IgD-negative memory B cell (primary cell): ENCODE measurements around the gene FBXO34. TPM values are rescaled to one million over a fixed set of nuclear protein-coding genes. Genes with fewer than 3 reads are reported as not detected.

ENCODE experiments used
- H3K27ac Mint-ChIP-seq, 3 donors: one replicate each; pipeline ENCODE4 v1.8.0; 2020 to 2022; ENCODE audit warnings: mild to moderate bottlenecking in 3 of 3, mixed read lengths in 3 of 3, moderate library complexity in 1 of 3
- H3K27me3 Mint-ChIP-seq: one replicate; pipeline ENCODE4 v1.8.0; 2021; ENCODE audit warnings: mixed read lengths
- H3K36me3 Mint-ChIP-seq: one replicate; pipeline ENCODE4 v1.8.0; 2020; ENCODE audit warnings: mild to moderate bottlenecking, mixed read lengths
- H3K4me1 Mint-ChIP-seq, 3 donors: one replicate each; pipeline ENCODE4 v1.8.0; 2020 to 2022; ENCODE audit warnings: mixed read lengths in 3 of 3, mild to moderate bottlenecking in 1 of 3
- H3K4me3 Mint-ChIP-seq, 4 donors: one replicate each; pipeline ENCODE4 v1.8.0; 2020 to 2022; ENCODE audit warnings: mild to moderate bottlenecking in 4 of 4, mixed read lengths in 4 of 4, moderate library complexity in 3 of 4
- H3K9me3 Mint-ChIP-seq, 3 donors: one replicate each; pipeline ENCODE4 v1.8.0; 2020 to 2021; ENCODE audit warnings: mixed read lengths in 3 of 3, mild to moderate bottlenecking in 1 of 3
- polyA plus RNA-seq: library from polyadenylated mRNA; unstranded; fragments of 300-500 nt; fragmentation: Illumina TruSeq; gene quantifications from one replicate; pipeline ENCODE4 v1.2.3, GENCODE V29; 2021

FBXO34 gene
- polyA plus RNA-seq, 1 donor from 2014 or later: 23.7 TPM

DNA sequence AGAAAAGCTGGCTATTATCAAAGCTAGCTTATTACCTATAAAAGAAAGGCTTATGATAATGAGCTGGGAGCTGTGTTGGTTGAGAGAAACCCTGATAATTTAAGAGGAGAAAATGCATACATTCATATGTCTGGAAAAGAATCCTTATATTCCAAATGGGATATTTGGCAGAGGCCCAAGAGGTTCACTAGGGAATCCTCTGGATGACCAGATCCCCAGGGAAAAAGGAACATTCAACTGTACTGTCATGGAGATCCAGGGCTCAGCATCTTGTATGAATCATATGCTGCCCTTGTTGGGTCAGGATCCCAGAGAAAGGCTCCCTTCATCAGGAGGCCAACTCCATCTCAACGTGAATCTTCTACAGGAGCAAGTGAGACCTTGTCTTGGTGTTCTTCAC, 16.6 kb upstream of the FBXO34 start:
- Mint-ChIP-seq H3K36me3 (no peaks in the 10 kb centered on the region), H3K4me3 (no peak overlapping the region), H3K27me3 (peaks cover 7% of the 10 kb centered on the region), H3K4me1 (no peaks in the 10 kb centered on the region), H3K9me3 (no peaks in the 10 kb centered on the region), H3K27ac (no peak overlapping the region)

- Mint-ChIP-seq H3K4me1 (no peaks in the 10 kb centered on the region), H3K36me3 (no peaks in the 10 kb centered on the region), H3K27me3 (no peaks in the 10 kb centered on the region), H3K9me3 (no peaks in the 10 kb centered on the region), H3K4me3 (no peak overlapping the region), H3K27ac (no peak overlapping the region)
These were observed 15.2 kb upstream of the FBXO34 start for GRCh38 chr14:55255979-55256378.

- H3K4me1 Mint-ChIP-seq: no peaks in the 10 kb centered on the region
- H3K9me3 Mint-ChIP-seq: no peaks in the 10 kb centered on the region
- H3K4me3 Mint-ChIP-seq: no peak overlapping the region
- peaks cover 2% of the 10 kb centered on the region for H3K27me3 Mint-ChIP-seq
- no peak overlapping the region for H3K27ac Mint-ChIP-seq
- no peaks in the 10 kb centered on the region for H3K36me3 Mint-ChIP-seq
These were observed 14.6 kb upstream of the FBXO34 start for GRCh38 chr14:55256586-55256985.

DNA sequence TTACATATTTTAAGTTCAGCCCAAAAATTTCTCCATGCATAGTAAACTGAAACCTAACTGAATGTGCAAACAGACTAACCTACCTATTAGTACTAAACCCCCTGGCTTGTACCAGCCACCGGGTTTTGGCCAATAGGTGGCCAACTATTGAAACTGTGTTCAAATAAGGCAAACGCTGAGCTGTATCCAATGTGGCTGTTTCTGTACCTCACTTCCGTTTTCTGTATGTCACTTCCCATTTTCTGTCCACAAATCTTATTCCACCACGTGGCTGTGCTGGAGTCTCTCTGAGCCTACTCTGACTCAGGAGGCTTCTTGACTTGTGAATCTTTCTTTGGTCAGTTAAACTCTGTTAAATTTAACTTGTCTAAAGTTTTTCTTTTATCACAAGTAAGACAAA, 6.0 kb upstream of the FBXO34 start:
- no peaks in the 10 kb centered on the region for H3K36me3 Mint-ChIP-seq
- H3K27ac Mint-ChIP-seq: no peak overlapping the region
- peaks cover 2% of the 10 kb centered on the region for H3K27me3 Mint-ChIP-seq
- no peak overlapping the region for H3K4me3 Mint-ChIP-seq
- H3K4me1 Mint-ChIP-seq: peaks cover 0 to 5% (median 0%) of the 10 kb centered on the region in 3 donors
- peaks cover 0 to 11% (median 8%) of the 10 kb centered on the region in 3 donors for H3K9me3 Mint-ChIP-seq

DNA sequence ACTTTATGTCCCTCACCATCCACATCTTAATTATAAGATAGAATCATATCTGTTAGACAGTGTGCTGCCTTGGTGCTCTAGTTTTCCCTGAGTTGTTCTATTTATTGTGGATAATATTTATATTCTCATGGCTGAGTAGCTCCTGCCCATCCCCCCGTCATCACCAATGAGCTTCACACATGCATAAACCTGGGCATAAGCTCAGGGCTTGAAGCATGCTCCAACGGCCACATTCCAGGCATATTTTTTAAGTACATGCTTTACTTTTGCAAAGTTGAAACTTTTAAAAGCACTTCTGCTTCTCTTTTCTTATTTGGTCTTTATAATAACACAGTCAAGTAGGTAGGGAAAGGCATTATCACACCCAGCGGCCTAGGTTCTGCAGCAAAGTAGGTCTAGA, 3.4 kb upstream of the FBXO34 start:
- H3K36me3 Mint-ChIP-seq: no peaks in the 10 kb centered on the region
- peak overlapping the region in 1 of 4 donors; percentile 56 for H3K4me3 Mint-ChIP-seq
- H3K9me3 Mint-ChIP-seq: peaks cover 0 to 11% (median 8%) of the 10 kb centered on the region in 3 donors
- H3K27me3 Mint-ChIP-seq: no peaks in the 10 kb centered on the region
- peaks cover 9 to 15% (median 13%) of the 10 kb centered on the region in 3 donors for H3K4me1 Mint-ChIP-seq
- no peak overlapping the region for H3K27ac Mint-ChIP-seq

DNA sequence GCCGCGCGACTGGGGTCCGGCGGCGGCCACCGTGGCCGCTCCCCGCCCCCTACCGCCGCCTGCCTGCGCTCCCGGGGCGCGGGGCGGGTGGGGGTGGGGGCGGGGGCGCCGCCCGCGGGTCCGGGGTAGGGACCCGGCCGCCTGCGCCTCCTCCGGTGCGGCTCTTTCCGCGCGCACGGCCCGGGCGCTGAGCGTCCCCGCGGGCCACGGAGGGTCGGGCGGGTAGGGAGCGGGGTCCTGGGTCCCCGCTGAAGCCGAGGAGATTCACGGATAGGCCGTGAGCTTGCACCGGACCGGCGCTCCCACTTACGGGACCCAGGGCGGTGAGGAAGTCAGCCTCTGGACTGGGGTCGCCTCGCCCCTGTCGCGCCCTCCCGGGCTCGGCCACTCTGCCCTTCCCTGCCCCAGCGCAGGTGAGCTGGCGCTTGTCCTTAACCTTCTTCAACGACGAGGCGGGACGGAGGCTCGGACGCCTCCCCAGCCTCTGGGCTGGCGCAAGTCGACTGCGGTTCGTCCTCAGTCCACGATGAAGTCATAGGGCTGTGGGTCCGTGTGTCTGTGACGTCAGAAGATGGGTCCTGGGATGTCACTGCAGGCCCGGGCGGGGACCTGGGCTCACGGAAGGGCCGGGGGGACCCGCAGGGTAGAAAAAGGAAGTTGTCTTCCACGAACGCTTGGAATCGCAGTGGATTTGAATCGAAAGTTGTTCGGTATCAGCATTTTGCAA, 514 bp downstream of the FBXO34 start:
- H3K36me3 Mint-ChIP-seq: no peaks in the 10 kb centered on the region
- H3K27me3 Mint-ChIP-seq: no peaks in the 10 kb centered on the region
- peak overlapping the region; percentile 91 to 99 (median 98) for H3K27ac Mint-ChIP-seq
- H3K4me3 Mint-ChIP-seq: peak overlapping the region; percentile 91 to 99 (median 95)
- no peaks in the 10 kb centered on the region for H3K9me3 Mint-ChIP-seq
- peaks cover 17 to 38% (median 32%) of the 10 kb centered on the region in 3 donors for H3K4me1 Mint-ChIP-seq

DNA sequence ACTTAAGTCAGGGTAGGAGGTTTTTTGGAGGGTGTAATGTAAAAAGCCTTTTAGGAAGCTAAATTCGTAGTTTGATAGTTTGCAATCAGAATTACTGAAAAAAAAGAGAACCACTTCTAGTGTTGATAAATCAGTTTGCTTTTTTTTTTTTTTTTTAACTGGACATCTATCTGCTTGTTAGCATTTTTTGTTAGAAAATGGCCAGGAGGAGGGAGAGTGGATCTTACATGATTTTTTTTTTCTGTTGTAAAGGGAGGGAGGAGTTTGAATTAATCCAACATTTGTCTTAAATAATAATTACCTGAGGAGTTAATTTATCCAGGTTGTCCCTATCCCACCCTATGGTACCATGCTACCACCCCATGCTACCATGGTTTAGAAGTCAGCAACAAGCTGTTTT, 1.2 kb downstream of the FBXO34 start:
- Mint-ChIP-seq H3K27me3 (no peaks in the 10 kb centered on the region), H3K4me3 (peak overlapping the region; percentile 91 to 99 (median 95)), H3K4me1 (peaks cover 20 to 40% (median 37%) of the 10 kb centered on the region in 3 donors), H3K9me3 (no peaks in the 10 kb centered on the region), H3K27ac (peak overlapping the region; percentile 91 to 99 (median 95)), H3K36me3 (no peaks in the 10 kb centered on the region)

GRCh38 chr14:55272922-55273321, 1.7 kb downstream of the FBXO34 start:
- Mint-ChIP-seq H3K27me3 (no peaks in the 10 kb centered on the region), H3K9me3 (no peaks in the 10 kb centered on the region), H3K27ac (peak overlapping the region; percentile 34 to 99 (median 95)), H3K4me1 (peaks cover 25 to 46% (median 43%) of the 10 kb centered on the region in 3 donors), H3K36me3 (no peaks in the 10 kb centered on the region), H3K4me3 (peak overlapping the region; percentile 23 to 99 (median 86))

DNA sequence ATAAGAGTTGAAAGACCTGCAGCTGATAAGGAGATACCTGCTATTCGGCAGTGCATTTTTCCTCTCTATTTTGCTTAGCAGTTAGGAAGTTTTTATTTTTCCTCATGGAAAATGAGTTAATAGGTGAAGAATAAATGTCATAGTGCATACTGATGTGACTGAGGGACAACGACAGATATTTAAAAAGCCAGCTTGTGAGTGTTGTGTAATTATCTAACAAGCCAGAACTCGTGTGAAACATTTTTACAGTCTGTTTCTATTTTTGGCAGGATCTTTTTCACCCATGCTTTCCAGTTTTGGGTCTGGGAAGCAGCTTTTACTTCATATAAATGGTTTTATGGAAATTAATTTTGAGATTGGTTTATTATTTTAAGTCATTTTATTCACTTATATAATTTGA, 2.9 kb downstream of the FBXO34 start:
- H3K27me3 Mint-ChIP-seq: no peaks in the 10 kb centered on the region
- no peaks in the 10 kb centered on the region for H3K9me3 Mint-ChIP-seq
- H3K4me1 Mint-ChIP-seq: peaks cover 32 to 51% (median 48%) of the 10 kb centered on the region in 3 donors
- H3K4me3 Mint-ChIP-seq: peak overlapping the region in 1 of 4 donors; percentile 99
- no peaks in the 10 kb centered on the region for H3K36me3 Mint-ChIP-seq
- no peak overlapping the region for H3K27ac Mint-ChIP-seq

DNA sequence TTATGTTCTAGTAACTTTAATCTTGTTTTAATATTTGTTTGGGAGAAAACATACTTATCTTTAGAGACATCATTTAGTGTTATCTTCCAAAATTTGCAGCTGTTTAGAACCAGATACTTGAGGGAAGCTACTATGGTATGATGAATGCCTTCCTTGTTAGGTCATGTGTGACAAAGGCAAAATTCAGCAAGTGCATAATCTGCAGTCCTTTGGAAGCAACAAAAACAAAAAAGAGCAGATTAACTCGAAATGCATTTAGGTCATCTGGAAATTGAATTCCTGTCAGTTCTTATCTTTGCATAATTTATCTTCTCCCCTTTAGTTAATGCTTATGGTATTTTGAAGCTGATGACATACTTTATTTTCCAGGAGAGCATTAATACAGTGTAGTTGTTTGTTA, 3.5 kb downstream of the FBXO34 start:
- H3K9me3 Mint-ChIP-seq: no peaks in the 10 kb centered on the region
- peak overlapping the region in 1 of 4 donors; percentile 78 for H3K4me3 Mint-ChIP-seq
- no peak overlapping the region for H3K27ac Mint-ChIP-seq
- H3K27me3 Mint-ChIP-seq: no peaks in the 10 kb centered on the region
- peaks cover 36 to 57% (median 51%) of the 10 kb centered on the region in 3 donors for H3K4me1 Mint-ChIP-seq
- peaks cover 4% of the 10 kb centered on the region for H3K36me3 Mint-ChIP-seq

DNA sequence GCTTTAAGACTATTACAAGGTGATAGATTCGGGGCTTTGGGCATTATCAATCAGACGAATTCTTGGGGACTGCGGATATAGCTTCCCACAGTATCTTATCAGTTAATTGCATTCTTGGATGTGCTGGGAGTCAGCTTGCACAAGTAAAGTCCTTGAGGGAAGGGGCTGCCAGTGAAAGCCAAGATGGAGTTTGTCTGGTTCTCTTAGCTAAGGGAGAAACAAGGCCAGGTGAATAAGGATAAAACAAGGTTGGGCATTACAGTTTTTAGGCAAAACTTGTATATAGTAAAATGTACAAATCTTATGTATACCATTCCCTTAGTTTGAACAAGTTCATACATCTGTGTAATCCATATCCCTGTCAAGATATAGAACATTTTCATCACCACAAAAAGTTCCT, 5.5 kb downstream of the FBXO34 start:
- Mint-ChIP-seq H3K4me3 (peak overlapping the region in 1 of 4 donors; percentile 17), H3K27me3 (no peaks in the 10 kb centered on the region), H3K36me3 (peaks cover 6% of the 10 kb centered on the region), H3K9me3 (no peaks in the 10 kb centered on the region), H3K4me1 (peaks cover 37 to 57% (median 51%) of the 10 kb centered on the region in 3 donors), H3K27ac (peak overlapping the region in 2 of 3 donors; percentile 37 to 44)

DNA sequence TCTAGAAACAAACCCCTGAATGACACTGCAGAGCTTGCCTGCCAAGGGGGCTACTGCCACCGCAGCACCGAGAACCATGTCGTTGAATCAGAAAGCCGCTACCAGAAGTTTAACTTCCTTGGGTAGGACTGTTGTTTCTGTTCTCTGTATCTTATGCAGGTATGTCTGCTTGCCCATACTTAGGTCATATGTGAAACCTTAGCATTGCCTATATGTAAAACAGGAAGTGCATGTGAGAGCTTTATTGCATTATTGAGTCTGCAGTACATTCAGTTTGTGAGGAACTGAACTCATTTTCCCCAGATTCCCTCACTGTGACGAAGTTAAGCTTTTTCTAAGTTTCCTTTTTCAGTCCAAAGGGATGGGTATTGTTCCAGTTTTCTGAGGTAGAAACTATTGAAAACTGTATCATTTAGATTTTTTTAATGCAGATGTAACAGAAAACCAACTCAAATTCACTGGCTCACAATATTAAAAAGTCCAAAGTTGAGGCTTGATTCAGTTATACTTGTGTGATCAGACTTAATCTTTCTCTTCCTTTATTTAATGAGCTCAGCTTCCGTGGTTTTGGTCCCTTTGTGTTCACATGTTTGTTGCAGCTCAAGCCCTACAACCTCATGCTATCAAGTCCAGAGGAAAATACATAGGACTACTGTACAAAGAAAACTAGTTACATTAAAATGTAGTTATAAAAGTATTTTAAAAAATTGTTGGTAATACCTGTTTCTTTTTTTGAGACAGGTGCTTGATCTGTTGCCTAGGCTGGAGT, 6.9 kb downstream of the FBXO34 start:
- Mint-ChIP-seq H3K4me3 (peak overlapping the region; percentile 48 to 78 (median 64)), H3K27ac (peak overlapping the region; percentile 6 to 82 (median 41)), H3K4me1 (peaks cover 31 to 51% (median 49%) of the 10 kb centered on the region in 3 donors)

DNA sequence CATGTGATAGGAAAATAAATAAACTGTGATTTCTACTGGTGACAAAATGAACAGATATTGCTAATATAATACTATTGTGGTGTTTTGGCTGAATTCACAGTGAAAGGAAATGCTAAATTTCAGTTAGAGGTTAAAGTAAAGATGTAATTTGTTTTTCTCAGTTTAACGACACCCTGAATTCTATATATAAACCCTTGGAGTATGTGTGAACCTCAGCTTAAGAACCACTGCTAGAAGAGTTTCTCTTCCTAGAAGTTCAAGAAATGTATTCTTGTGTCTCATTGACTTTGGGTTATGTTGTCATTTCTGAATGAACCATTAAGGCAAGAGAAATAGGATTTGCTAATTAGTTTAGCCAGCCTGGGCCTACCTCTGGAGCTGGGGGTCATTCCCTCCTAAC, 8.2 kb downstream of the FBXO34 start:
- Mint-ChIP-seq H3K36me3 (peaks cover 6% of the 10 kb centered on the region), H3K9me3 (no peaks in the 10 kb centered on the region), H3K27me3 (no peaks in the 10 kb centered on the region), H3K4me1 (peaks cover 30 to 46% (median 44%) of the 10 kb centered on the region in 3 donors), H3K27ac (peak overlapping the region in 2 of 3 donors; percentile 43 to 72), H3K4me3 (peak overlapping the region in 2 of 4 donors; percentile 7 to 12)

More for the DNA sequence above, 6.9 kb downstream of the FBXO34 start:
- Mint-ChIP-seq H3K36me3 (peaks cover 6% of the 10 kb centered on the region), H3K9me3 (no peaks in the 10 kb centered on the region), H3K27me3 (no peaks in the 10 kb centered on the region)

- Mint-ChIP-seq H3K9me3 (no peaks in the 10 kb centered on the region), H3K4me3 (peak overlapping the region in 2 of 4 donors; percentile 25 to 70), H3K27ac (peak overlapping the region in 1 of 3 donors; percentile 16), H3K4me1 (peaks cover 35 to 43% (median 42%) of the 10 kb centered on the region in 3 donors), H3K36me3 (peaks cover 6% of the 10 kb centered on the region), H3K27me3 (no peaks in the 10 kb centered on the region)
These were observed 10.2 kb downstream of the FBXO34 start for GRCh38 chr14:55281316-55281839.

GRCh38 chr14:55285048-55285652, 13.9 kb downstream of the FBXO34 start:
- peaks cover 3% of the 10 kb centered on the region for H3K36me3 Mint-ChIP-seq
- H3K4me1 Mint-ChIP-seq: peaks cover 15 to 27% (median 23%) of the 10 kb centered on the region in 3 donors
- H3K27me3 Mint-ChIP-seq: no peaks in the 10 kb centered on the region
- no peak overlapping the region for H3K4me3 Mint-ChIP-seq
- H3K27ac Mint-ChIP-seq: no peak overlapping the region
- H3K9me3 Mint-ChIP-seq: no peaks in the 10 kb centered on the region
